Activated CD4-positive, alpha-beta T cell treated with anti-CD3 and anti-CD28 coated beads, Interleukin-2, amount 50 U/mL, for 16 hours (primary cell): ENCODE data around the gene COQ10A.

ENCODE experiments used
- DNase-seq: peaks from one replicate; pipeline ENCODE4 v3.0.0-alpha.2; 2020

COQ10A gene

DNA sequence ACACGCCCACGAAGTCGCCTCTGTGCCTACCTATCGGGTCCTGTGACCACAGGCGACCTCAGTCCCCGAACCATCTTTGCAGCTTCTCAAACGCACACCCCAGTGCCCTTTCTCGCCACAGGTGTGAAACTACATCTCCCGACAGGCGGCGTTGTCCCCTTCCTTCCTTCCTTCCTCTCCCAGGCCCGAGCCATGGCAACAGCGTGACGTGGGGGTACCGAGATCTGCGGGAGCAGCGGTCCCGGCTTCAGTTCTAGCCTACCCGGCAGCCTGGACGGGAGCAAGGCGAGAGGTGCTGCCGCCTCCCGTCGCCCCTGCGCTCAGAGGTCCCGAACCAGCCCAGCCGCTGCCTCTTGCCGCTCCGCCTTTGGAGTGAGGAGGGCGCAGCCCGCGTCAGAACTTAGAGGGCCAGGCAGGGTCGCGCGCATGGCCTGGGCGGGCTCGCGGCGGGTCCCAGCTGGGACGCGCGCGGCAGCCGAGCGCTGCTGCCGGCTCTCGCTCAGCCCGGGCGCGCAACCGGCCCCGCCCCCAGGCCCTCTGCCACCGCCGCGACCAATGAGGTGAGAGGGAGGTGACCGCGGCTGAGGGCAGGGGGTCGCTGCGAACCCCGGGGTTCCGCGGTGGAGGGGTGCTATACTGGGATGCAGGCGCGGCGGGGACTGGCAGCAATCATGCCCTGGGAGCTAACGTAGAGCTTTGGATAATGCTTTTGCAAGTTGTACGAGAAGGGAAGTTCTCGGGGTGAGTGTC, at the start of gene COQ10A:
COQ10A (plus strand) TSS at position 250 of the 750 bp plus-strand sequence; CDS start at position 427, 177 bp downstream.
- DNase-seq: peak; percentile 88

GRCh38 chr12:56219840-56220239, 46.9 kb upstream of the COQ10A start:
- DNase-seq: no peak

DNA sequence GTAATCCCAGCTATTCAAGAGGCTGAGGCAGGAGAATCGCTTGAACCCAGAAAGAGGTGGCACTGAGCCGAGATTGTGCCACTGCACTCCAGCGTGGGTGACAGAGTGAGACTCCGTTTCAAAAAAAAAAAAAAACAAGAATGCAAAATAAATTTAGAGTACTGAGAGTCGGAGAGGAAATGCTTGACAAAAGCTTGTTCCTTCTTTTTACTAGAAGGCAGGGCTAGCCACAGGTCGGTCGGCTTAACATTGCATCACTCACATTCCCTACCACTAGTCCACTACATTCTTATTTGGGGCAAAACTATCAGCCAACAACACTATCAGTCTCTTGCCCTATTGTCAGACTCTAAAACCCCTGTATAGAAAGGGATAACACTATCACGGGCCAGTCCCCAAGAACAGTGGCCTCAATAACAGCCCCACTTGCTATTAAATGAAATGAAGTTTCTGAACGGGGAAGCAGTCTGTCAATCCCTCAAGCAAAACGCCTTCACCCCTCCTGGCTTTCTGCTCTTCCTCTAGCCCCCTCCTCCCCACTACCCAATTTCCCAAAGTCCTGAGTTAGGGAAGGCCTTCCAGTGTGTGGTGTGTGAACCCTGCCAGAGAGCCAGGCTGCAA, 46.0 kb upstream of the COQ10A start:
- DNase-seq: no peak

- DNase-seq: no peak
Observed at GRCh38 chr12:56221232-56221756, 45.4 kb upstream of the COQ10A start.

DNA sequence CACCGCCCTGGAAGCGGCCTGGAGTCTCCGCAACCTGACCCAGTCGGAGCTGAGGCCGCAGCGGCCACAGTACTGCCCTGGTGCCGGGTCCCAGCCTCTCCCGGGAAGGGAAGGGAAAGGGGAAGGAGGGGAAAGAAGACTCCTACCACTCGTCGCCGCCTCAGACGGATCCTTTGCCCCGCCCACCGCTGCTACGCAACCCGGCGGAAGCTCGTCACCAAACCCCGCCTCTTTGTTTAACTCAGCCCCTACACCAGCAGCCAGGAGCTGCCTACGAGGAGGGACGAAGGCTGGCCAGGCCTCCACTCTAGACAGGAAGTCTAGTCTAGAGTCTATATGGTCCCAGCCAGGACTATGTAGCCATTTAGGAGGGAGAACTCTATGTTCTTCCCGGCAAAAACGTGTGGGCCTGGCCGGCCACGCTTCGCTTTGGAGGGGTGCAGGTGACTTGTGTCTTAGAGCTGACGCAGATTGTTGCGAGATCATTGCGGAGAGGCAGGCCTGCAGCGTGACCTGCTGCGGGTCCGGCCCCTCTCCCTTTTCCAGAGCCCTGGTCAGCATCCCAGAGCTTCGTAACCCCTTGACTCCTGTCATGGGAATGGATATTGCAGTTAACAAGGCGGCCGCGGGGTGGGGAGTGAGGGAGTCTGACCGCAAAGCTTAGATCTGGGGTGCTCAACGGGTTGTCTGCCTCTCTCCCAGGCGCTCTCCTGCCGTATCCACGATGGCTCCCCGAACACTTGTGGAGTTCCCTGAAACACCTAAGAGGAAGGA, 44.8 kb upstream of the COQ10A start, which contains the start of gene RNF41:
RNF41 (minus strand) TSS at position 166 of the 774 bp plus-strand sequence. CDS start 7,875 bp downstream, outside the sequence.
- DNase-seq: peak; percentile 94

DNA sequence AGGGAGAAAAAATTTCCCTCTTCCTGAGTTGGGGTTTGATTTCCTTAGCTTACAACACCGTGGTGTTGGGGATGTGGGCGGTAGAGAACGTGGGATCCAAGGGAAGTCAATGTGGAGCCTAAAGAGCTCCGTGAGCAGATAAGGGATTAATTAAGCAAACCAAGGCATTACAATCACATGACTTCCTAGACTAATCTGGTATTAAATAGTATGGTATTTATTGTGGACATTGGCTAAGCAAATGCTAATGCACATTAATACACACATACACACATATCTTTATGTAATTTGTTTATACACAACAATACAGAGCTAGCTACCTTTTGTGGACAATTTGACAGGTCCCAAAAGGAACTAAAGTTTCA, 44.2 kb upstream of the COQ10A start:
- no peak for DNase-seq

- DNase-seq: no peak
Observed at GRCh38 chr12:56223571-56224101, 43.1 kb upstream of the COQ10A start.

DNA sequence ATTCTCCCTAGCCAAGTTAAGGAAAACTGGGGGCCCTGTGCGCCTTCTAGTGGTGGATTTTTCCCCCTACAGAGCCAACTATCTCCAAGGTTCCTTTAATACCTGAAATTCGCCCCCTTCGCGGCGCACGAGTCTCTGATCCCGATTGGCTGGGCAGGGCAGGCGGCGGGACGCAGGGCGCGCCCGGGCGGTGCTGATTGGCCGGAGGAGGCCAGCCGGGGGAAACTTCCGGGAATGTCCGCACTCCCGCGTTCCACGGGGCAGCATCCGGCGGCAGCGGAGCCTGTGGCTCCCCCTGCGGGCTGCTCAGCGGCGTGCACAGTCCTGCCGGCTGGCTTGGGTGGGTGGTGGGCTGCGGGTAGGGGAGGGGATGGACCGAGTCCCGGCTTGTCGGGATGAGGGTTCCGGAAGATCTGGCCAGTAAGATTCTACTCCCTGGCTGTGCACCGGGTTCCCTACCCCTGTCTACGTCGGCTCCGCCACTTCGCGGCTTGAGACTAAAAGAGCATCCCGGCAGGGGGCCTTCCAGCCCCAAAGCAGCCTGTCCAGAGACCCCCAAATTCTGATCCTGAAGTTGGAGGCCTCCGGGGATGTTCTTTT, 42.5 kb upstream of the COQ10A start, which contains the start of gene NABP2:
NABP2 (plus strand) TSS at position 241 of the 600 bp plus-strand sequence. CDS start 515 bp downstream, outside the sequence.
- DNase-seq: peak; percentile 98

DNA sequence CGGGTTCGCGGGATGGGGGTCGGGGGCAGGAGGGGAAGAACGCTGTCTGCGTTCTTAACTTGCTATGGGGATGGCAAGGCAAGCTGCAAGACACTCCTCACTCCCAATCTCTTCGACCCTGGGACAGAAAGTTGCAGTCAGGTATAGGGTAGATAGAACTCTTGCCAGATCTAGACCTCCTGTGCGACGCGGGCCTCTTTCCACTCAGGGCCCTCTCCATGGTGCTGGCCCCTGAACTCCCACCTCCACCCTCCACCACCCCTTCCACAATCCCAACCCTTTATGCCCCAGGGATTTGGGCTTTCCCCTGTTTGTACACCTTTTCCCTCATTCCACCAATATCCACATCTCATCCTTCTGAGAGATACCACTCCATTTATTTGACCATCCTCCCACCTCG, 41.8 kb upstream of the COQ10A start:
- no peak for DNase-seq

- DNase-seq: no peak
Observed at GRCh38 chr12:56229082-56229481, 37.7 kb upstream of the COQ10A start.

GRCh38 chr12:56229916-56230431, 36.8 kb upstream of the COQ10A start, which contains the start of gene SLC39A5:
Gene SLC39A5, plus strand, starts transcription at chr12:56230051. Its CDS starts 1,224 bp downstream, at chr12:56231275.
- DNase-seq: no peak

GRCh38 chr12:56230432-56231183, 36.1 kb upstream of the COQ10A start:
- no peak for DNase-seq

- no peak for DNase-seq
Observed at GRCh38 chr12:56231184-56231582, 35.6 kb upstream of the COQ10A start.

DNA sequence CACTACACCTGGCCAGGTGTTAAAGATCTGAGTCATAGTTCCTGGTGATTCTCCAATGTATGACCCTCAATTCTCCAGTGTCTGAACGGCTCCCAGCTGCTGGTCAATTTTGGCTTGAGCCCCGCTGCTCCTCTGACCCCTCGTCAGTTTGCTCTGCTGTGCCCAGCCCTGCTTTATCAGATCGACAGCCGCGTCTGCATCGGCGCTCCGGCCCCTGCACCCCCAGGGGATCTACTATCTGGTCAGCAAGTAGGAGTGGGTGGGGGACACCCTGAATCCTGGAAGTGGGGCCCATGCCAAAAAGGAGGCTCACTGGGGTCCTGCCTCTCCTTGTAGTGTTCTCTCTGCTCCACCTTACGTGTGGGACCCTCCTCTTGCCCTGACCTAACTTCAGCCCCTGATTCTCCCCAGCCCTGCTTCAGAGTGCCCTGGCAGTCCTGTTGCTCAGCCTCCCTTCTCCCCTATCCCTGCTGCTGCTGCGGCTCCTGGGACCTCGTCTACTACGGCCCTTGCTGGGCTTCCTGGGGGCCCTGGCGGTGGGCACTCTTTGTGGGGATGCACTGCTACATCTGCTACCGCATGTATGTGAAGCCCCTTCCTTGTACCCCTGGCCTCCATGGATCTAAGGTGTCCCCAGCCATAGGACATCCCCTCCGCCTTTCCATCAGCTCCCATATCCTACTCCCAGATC, 31.9 kb upstream of the COQ10A start:
- DNase-seq: no peak

GRCh38 chr12:56236091-56236490, 30.7 kb upstream of the COQ10A start:
- DNase-seq: no peak

GRCh38 chr12:56236985-56237384, 29.8 kb upstream of the COQ10A start:
- no peak for DNase-seq

DNA sequence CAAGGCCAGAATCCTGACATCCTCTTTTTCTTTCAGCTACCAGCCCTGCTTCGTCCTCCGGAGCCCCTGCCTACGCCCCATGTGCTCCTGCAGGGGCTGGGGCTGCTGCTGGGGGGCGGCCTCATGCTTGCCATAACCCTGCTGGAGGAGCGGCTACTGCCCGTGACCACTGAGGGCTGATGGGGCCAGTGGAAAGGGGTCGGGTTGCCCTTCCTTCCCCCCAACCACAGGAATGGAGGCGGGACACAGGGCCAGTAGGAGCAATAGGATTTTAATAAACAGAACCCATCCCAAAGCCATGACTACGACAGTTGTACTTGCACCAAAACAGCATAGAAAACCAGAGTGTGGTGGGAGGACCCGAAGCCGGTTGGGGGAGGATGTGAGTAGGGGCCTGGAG, 29.2 kb upstream of the COQ10A start:
- DNase-seq: no peak

DNA sequence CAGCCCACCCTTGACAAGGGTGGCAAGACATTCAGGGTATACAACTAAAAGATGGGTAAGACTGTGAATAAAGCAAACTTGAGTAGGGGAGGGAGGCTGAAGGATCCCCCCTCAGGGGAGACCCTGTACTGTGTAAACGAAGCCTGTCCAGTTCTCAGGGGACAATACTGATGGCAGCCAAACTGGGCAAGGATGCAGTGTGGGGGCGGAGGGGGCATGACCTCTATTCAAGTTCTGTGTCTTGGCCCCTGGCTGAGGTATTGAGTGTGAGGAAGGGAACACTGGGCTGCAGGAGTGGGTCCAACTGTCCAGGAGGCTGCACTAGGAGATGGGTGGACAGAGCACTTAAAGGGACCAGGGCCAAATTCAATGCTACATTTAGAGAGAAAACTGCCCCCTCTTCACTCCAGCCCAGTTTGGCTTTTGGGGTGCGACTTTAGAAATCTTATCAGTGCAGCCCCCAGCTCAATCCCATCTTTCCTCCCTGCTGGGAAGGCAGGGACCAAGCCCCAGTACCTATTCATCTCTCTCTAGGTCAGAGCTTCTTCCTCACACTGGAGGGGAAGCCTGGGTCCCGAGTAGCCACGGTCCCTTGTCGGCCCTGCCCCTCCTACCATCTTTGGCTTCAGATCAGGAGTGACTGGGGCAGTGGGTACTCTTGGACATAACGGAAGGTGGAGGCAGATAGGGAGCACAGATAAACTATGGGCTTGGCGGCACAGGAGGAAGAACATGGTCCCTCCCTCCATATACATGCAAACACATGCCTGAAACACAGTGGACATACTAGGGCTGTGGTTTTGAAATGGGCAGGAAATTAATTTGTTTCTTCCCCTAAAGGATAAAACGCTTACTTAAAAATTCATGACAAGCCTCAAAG, 25.1 kb upstream of the COQ10A start:
- no peak for DNase-seq

DNA sequence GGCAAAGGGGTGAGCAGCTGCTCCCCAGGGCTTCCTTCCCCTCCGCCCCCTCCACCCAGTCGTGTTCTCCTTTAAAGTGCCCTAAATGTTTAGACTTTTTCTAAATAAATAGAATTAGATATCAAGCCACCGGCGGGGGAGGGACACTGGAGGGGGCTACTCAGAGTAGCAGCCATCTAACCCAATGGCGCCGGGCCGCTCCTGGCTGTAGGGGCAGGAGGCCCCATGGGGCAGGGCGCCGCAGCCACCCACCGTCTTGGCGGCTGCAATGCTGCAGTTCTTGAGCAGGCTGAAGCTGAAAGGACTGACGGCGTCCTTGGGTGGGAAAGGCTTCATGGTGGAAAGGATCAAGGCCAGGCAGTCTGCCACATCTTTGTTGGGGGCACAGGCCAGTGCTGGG, 23.8 kb upstream of the COQ10A start:
- DNase-seq: no peak

DNA sequence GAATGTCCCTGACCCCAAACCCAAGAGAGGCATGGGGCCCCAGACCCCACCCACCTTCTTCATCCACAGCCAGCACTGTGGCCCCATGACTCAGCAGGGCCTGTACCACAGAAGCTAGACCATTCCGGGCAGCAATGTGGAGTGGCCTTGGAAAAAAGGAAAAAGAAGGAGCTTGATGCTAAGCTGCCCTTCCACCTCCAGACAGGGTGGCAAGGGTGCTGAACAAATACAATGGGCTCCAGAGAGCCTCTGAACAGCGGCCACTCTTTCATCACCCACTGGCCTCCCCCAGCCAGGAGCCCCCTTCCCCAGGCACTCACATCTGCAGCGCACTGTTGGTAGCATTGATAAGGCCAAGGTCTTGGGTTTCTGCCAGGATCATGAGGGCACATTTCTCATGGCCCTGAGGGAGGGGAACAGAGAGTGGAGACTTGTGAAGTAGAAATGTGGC, 23.0 kb upstream of the COQ10A start:
- DNase-seq: no peak
